A172 (cell line): ENCODE data around the gene C2CD3. TPM values are rescaled to one million over a fixed set of nuclear protein-coding genes. Genes with fewer than 3 reads are reported as not detected.
A peak's percentile ranks its signal among the peaks of the same experiment; 100 is the strongest.

ENCODE experiments used
- DNase-seq: peaks from one replicate; pipeline ENCODE4 v3.0.0-alpha.2; 2015; ENCODE audit warnings: low spot score
- total RNA-seq: library from RNA; depleted of rRNA; stranded (reverse); fragments of >200 nt; shearing (Covaris generic); gene quantifications from 2 replicates; pipeline ENCODE4 v1.2.3, GENCODE V29; 2014; rRNA removed

C2CD3 gene, protein sequence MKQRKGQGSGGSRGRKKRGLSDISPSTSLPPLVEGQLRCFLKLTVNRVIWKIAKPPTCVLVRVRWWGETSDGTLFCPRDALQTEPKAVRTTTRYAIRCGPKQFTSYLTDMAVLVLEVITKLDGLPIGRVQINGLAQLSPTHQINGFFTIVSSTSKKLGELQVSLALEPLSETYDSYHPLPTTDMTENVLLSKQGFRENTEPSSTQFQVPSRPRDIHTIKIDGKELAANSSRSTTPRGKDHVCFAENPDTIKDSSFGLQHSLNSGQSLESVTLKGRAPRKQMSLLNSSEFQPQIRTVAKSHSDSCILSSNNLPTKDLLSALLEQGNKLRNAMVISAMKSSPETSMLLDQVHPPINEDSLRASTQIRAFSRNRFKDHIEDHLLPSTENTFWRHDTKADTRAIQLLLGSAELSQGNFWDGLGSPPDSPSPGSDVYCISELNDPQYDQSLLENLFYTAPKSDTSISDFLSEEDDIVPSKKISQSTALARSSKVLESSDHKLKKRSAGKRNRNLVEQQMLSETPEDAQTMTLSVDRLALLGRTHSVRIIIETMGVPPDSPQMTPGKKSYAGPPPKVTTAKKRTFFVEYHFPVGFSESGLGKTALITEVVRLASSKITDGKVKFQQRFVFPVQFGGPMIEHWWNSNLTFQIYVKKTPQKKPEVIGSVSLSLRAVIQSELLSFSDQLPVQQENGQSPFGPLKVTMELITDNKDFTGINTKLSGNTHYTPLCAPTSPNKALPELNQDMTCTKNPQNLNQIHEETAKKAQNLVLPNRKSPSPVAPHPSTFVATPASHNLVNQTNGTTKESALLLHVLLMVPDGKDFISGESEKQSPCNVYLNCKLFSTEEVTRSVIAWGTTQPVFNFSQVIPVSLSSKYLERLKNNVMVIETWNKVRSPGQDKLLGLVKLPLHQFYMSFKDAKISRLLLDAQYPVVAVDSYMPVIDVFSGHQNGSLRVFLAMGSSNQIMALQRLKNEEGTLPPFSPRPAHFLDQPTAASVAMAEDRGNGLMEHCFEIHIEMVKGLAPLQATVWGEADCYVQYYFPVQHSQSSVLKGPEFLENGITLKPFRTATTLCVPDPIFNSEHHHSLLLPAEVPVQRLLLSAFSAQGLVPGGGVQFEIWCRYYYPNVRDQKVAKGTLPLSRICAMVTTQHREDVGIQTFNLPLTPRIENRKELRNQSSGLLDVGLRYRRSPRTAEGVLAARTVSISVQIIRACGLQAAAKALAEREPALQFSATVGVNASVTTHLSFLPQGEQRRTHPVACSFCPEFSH (N-terminal part only)
- 49.2 and 54.2 TPM in 2 replicates for total RNA-seq

- peak; percentile 99 for DNase-seq
These were observed at the start of gene C2CD3, which contains the start of gene PPME1 for GRCh38 chr11:74170694-74171629. Gene C2CD3 (minus strand): TSS chr11:74171002. CDS start chr11:74170792, 210 bp downstream. Gene PPME1 (plus strand): TSS chr11:74171289. CDS start chr11:74171422, 133 bp downstream.

DNA sequence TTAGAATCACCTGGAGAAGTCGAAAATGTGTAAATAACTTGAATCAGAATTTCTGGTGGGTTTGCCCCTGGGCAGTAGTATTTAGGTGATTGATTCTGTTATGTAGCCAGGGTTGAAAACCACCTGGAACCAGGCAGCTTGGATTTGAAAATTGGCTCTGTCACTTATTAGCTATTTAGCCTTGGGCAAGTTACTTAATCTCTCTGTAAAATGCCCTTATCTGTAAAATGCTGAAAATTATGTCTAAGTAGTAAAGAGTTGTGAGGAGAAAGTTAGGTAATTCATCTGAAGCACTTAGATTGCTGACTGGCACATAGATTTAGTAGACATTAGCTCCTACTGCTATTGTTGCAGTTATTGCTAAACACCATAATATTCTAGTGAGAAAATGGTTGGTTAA lies 49.6 kb upstream of the C2CD3 start:
- no peak for DNase-seq

GRCh38 chr11:74212533-74212932 lies 41.7 kb upstream of the C2CD3 start:
- no peak for DNase-seq

DNA sequence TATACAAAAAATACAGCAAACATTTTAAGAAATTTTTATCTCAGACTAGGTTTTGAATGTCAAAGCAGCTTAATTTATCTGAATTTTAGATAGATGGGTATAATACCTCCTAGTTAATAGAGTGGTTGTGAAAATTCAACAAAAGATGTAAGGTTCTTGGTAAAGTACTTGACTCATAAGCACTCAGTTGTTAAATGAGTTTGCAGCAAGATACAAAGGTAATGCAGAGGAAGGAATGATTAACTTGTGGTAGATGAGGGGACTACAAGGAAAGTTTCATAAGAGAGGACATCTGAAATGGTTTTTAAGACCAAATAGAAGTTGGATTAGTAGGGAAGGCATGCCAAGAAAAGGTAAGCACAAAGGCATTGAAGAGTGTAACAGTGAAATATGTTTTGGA lies 37.7 kb upstream of the C2CD3 start:
- no peak for DNase-seq

DNA sequence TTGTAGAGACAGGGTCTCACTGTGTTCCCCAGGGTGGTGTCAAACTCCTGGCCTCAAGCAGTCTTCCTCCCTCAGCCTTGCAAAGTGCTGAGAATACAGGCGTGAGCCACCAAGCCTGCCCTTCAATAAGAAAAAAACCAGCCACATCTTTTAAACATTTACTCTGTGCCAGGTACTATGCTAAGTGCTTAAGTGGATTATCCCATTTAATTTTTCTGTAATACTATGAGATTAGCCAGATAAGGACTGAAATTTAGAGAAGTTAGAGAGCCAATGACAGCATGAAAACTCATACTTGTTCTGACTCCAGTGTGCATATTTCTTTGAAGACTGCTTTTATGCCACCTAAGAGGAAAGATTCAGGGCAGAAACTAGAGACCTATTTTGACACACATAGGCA lies 35.9 kb upstream of the C2CD3 start:
- no peak for DNase-seq

DNA sequence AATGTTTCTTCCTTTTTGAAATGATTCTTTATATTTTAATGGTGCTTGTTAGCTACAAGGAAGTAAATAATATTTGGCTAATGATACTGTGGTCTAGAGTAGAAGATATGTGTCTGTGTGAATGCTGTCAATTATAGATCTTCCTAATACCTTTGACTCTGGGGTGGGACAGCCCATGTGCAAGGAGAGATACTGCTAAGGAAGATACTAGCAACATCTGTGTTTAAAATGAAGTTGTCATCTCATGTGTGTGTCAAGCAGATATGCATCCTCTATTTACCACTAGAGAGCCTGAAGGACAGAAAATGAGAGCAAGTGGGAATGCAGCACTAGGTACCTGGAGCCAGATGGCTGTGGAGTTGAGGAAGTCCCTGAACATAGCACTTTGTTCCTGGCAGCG lies 34.4 kb upstream of the C2CD3 start:
- DNase-seq, result no peak

DNA sequence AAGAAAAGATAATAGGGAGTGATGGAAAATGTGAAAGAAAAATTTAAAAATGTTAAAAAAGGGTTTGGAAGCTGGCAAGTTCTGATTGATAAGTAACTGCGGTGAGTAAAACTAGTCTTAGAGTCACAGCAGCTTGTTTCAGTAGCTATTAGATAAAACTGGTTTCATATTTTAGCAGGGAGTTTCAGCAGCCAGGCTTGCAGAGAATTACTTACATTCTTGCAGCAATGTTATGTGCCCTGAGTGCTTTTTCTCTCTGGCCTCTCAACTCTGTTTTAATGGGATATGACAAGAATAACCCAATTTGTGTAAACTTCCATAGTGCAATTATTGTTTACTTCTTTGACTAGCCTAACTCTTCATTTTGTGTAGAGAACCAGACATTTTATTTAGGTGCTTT lies 33.9 kb upstream of the C2CD3 start:
- DNase-seq, result no peak

DNA sequence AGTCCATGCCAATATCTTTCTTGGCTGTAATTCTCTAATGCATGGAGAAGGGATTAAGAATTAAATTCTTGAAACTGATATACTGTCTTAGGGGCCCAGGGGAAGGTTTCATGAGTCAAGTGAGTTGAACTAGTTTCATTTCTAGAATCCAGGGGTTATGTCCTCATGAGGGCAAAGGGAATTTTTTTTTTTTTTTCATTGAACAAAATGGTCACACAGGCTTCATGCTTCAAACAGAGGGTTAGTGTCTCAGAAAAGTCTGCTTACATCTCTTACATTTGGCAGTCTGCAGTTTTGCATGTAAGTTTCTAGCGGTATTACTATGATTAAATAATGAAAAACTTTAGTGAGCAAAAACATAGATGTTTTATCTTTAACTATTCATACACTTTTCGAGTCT lies 33.2 kb upstream of the C2CD3 start:
- no peak for DNase-seq

- DNase-seq, result no peak
These were observed 26.1 kb upstream of the C2CD3 start for GRCh38 chr11:74196781-74197486.

- DNase-seq, result peak; percentile 5
These were observed 25.0 kb upstream of the C2CD3 start for GRCh38 chr11:74195828-74196227.

- DNase-seq, result peak; percentile 23
These were observed 14.9 kb upstream of the C2CD3 start for GRCh38 chr11:74185695-74186094.

GRCh38 chr11:74185285-74185684 lies 14.5 kb upstream of the C2CD3 start:
- no peak for DNase-seq

DNA sequence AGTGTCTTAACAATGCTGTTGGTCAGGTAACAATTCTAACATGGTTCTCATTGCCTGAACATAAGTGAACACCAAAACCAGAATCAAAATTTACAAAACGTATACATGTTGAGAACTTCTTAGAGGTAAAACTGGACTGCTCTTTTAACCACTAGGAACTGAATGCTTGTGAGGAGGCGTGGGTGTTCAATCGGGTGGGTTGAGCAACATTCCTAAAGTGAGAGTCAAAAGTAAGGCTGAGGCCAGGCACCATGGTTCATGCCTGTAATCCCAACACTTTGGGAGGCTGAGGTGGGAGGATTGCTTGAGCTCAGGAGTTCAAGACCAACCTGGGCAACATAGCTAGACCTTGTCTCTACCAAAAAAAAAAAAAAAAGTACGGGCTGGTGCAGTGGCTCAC lies 11.8 kb upstream of the C2CD3 start:
- DNase-seq, result no peak

- peak; percentile 18 for DNase-seq
These were observed 8.6 kb upstream of the C2CD3 start for GRCh38 chr11:74179234-74180052.

GRCh38 chr11:74175920-74176319 lies 5.1 kb upstream of the C2CD3 start:
- DNase-seq, result no peak

GRCh38 chr11:74171997-74172396 lies 1.2 kb upstream of the C2CD3 start:
- DNase-seq, result peak; percentile 22

DNA sequence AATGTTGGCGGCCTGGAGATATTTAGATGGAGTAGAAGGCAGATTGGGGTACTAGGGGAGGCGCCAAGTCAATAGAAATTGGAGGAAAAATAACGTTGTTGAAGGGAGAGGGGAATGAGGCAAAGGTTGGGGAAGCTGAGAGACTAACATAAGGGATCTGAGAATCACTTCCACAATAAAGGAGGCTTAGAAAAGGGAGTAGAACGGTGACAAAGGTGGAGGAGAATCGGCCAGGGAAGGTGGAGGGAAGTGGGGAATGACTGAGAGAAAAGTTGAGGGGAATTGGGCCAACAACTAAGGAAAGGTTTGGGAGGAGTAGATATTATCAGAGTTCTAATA lies 797 bp upstream of the C2CD3 start:
- no peak for DNase-seq

- DNase-seq, result no peak
These were observed 904 bp downstream of the C2CD3 start for GRCh38 chr11:74169738-74170458.

DNA sequence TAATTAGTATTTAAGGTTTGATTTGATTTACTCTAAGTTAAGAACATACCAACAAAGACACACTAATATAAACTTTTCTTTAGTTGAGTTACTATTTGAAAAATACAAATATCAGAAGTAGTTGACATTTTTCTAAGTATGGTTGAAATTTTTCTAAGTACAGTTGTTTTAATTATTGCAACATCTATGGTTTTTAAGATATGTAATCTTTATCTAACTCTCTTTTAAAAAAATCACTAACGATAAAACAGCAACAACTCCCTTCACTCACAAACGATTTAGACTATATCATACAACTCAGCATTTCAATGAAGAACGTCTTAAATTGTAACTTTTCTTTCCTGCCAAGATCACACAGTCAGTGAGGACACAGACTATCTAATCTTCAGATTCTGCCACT lies 2.0 kb downstream of the C2CD3 start:
- no peak for DNase-seq
